GM12878 (cell line): Measurements from ENCODE around the gene RIPK4.

Source experiments
- EZH2 ChIP-seq: IDR thresholded peaks from 2 replicates; pipeline ENCODE4 v1.6.1; 2012; ENCODE audit warnings: low read depth, mild to moderate bottlenecking, control low read depth, inconsistent platforms, low read length, borderline replicate concordance; ENCODE audit not compliant: control insufficient read depth
- NRF1 ChIP-seq: conservative IDR thresholded peaks from 2 replicates; pipeline ENCODE4 v1.6.1; 2011; ENCODE audit warnings: mild to moderate bottlenecking, low read depth, low read length, improper control_type of control experiment
- POLR2A ChIP-seq: IDR thresholded peaks from 2 replicates; pipeline ENCODE4 v1.6.1; 2011; ENCODE audit warnings: low read depth, mild to moderate bottlenecking, low read length
- SMARCA5 ChIP-seq: fragments of 450-650 bp; IDR thresholded peaks from 2 replicates; pipeline ENCODE4 v1.6.1; 2017; ENCODE audit warnings: mild to moderate bottlenecking
- SP1 ChIP-seq: IDR thresholded peaks from one replicate; pipeline ENCODE4 v1.6.1; 2011; ENCODE audit warnings: low read depth, low read length
- TAF1 ChIP-seq: IDR thresholded peaks from 2 replicates; pipeline ENCODE4 v1.6.1; 2011; ENCODE audit warnings: mild to moderate bottlenecking, low read depth, low read length, borderline replicate concordance
- ZNF274 ChIP-seq: IDR thresholded peaks from one replicate; pipeline ENCODE4 v1.8.0; 2011; ENCODE audit not compliant: insufficient read length, insufficient read depth
- TF ChIP-seq, protein P1 (sequence below), 3 experiments: IDR thresholded peaks in 2 of 3; conservative IDR thresholded peaks in 1 of 3; 2 replicates each; pipeline ENCODE4 v1.5.1; 2011; ENCODE audit warnings: low read depth in 3 of 3, low read length in 3 of 3, mild to moderate bottlenecking in 3 of 3, control low read depth in 2 of 3, moderate library complexity in 2 of 3, inconsistent platforms in 1 of 3, mixed read lengths in 1 of 3; ENCODE audit not compliant: control insufficient read depth in 2 of 3, insufficient read depth in 1 of 3; ENCODE audit errors: extremely low read depth in 1 of 3
- TF ChIP-seq, protein P2 (sequence below): IDR thresholded peaks from 2 replicates; pipeline ENCODE4 v1.6.1; 2012; ENCODE audit warnings: low read depth, low read length, improper control_type of control experiment
- TF ChIP-seq, protein P3 (sequence below): IDR thresholded peaks from 2 replicates; pipeline ENCODE4 v1.6.1; 2012; ENCODE audit warnings: mild to moderate bottlenecking, low read depth, low read length

DNA sequence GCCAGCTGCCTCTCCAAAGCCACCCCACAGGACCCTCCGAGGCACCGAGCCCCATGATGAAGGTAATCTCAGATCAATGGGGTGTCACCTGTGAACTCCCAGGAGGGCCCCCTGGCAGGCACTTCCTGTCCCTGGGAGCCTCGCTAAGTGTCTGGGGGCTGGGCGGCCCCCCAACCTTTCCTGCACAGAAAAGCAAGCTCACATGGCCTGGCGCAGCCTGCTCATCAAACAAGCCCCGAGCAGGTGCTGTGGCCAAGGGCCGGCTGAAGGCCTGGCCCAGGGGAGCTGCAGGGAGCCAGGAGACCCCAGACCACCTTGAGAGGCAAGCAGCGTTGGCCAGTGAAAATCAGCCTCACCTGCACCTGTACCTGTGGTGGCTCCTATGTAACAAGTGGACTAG is 2.9 kb downstream of the RIPK4 start:
- TF ChIP-seq, protein P1, sequence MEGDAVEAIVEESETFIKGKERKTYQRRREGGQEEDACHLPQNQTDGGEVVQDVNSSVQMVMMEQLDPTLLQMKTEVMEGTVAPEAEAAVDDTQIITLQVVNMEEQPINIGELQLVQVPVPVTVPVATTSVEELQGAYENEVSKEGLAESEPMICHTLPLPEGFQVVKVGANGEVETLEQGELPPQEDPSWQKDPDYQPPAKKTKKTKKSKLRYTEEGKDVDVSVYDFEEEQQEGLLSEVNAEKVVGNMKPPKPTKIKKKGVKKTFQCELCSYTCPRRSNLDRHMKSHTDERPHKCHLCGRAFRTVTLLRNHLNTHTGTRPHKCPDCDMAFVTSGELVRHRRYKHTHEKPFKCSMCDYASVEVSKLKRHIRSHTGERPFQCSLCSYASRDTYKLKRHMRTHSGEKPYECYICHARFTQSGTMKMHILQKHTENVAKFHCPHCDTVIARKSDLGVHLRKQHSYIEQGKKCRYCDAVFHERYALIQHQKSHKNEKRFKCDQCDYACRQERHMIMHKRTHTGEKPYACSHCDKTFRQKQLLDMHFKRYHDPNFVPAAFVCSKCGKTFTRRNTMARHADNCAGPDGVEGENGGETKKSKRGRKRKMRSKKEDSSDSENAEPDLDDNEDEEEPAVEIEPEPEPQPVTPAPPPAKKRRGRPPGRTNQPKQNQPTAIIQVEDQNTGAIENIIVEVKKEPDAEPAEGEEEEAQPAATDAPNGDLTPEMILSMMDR (IDR thresholded peaks at IDR 0.05 in 2 of 3, conservative IDR thresholded peaks at IDR 0.05 in 1 of 3; ENCODE audit: control insufficient read depth in 2 of 3, extremely low read depth in 1 of 3, insufficient read depth in 1 of 3, low read depth in 3 of 3, low read length in 3 of 3), result no peak
- TF ChIP-seq EZH2, result no peak
- no peak for TF ChIP-seq TAF1
- no peak for TF ChIP-seq POLR2A
- TF ChIP-seq ZNF274, result no peak
- TF ChIP-seq, protein P2, sequence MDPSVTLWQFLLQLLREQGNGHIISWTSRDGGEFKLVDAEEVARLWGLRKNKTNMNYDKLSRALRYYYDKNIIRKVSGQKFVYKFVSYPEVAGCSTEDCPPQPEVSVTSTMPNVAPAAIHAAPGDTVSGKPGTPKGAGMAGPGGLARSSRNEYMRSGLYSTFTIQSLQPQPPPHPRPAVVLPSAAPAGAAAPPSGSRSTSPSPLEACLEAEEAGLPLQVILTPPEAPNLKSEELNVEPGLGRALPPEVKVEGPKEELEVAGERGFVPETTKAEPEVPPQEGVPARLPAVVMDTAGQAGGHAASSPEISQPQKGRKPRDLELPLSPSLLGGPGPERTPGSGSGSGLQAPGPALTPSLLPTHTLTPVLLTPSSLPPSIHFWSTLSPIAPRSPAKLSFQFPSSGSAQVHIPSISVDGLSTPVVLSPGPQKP, result no peak
- TF ChIP-seq, protein P3, sequence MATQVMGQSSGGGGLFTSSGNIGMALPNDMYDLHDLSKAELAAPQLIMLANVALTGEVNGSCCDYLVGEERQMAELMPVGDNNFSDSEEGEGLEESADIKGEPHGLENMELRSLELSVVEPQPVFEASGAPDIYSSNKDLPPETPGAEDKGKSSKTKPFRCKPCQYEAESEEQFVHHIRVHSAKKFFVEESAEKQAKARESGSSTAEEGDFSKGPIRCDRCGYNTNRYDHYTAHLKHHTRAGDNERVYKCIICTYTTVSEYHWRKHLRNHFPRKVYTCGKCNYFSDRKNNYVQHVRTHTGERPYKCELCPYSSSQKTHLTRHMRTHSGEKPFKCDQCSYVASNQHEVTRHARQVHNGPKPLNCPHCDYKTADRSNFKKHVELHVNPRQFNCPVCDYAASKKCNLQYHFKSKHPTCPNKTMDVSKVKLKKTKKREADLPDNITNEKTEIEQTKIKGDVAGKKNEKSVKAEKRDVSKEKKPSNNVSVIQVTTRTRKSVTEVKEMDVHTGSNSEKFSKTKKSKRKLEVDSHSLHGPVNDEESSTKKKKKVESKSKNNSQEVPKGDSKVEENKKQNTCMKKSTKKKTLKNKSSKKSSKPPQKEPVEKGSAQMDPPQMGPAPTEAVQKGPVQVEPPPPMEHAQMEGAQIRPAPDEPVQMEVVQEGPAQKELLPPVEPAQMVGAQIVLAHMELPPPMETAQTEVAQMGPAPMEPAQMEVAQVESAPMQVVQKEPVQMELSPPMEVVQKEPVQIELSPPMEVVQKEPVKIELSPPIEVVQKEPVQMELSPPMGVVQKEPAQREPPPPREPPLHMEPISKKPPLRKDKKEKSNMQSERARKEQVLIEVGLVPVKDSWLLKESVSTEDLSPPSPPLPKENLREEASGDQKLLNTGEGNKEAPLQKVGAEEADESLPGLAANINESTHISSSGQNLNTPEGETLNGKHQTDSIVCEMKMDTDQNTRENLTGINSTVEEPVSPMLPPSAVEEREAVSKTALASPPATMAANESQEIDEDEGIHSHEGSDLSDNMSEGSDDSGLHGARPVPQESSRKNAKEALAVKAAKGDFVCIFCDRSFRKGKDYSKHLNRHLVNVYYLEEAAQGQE, result no peak
- TF ChIP-seq SP1, result no peak
- TF ChIP-seq NRF1, result no peak
- TF ChIP-seq SMARCA5, result no peak
